Osteoblast (primary cell): ENCODE data around the gene APBB3. TPM values are rescaled to one million over a fixed set of nuclear protein-coding genes. Genes with fewer than 3 reads are reported as not detected.

Source experiments
- DNase-seq: peaks from one replicate; pipeline ENCODE4 v3.0.0; 2011; ENCODE audit warnings: low spot score, mixed read lengths; ENCODE audit not compliant: insufficient read length; ENCODE audit errors: missing footprints
- H2AFZ ChIP-seq: 2 replicates; pipeline ENCODE4 v1.6.0; 2011; ENCODE audit warnings: mild to moderate bottlenecking, low read length
- H3K27ac ChIP-seq: 2 replicates; pipeline ENCODE4 v1.5.1; 2011; ENCODE audit warnings: mild to moderate bottlenecking, low read depth, low read length, moderate library complexity
- H3K27me3 ChIP-seq: 2 replicates; pipeline ENCODE4 v1.6.0; 2012; ENCODE audit warnings: mild to moderate bottlenecking, control low read depth, inconsistent platforms, low read length, moderate library complexity; ENCODE audit not compliant: insufficient read depth
- H3K36me3 ChIP-seq: 2 replicates; pipeline ENCODE4 v1.5.1; 2011; ENCODE audit warnings: mild to moderate bottlenecking, low read length, control low read depth, moderate library complexity; ENCODE audit not compliant: insufficient read depth
- H3K4me1 ChIP-seq: 2 replicates; pipeline ENCODE4 v1.5.1; 2011; ENCODE audit warnings: mild to moderate bottlenecking, low read length, control low read depth, moderate library complexity; ENCODE audit not compliant: insufficient read depth
- H3K4me2 ChIP-seq: 2 replicates; pipeline ENCODE4 v1.6.0; 2011; ENCODE audit warnings: mild to moderate bottlenecking, low read length; ENCODE audit not compliant: insufficient read depth
- H3K4me3 ChIP-seq: fragments of 200-600 bp; sonication (generic); 3 replicates; pipeline ENCODE4 v1.5.1; 2012; ENCODE audit warnings: mild to moderate bottlenecking, low read length, inconsistent platforms; ENCODE audit not compliant: insufficient read depth
- H3K79me2 ChIP-seq: 2 replicates; pipeline ENCODE4 v1.6.0; 2012; ENCODE audit warnings: mild to moderate bottlenecking, low read length, control low read depth, inconsistent platforms; ENCODE audit not compliant: insufficient read depth
- H3K9me3 ChIP-seq: 2 replicates; pipeline ENCODE4 v1.5.1; 2011; ENCODE audit warnings: low read depth, low read length, control low read depth
- H4K20me1 ChIP-seq: 2 replicates; pipeline ENCODE4 v1.6.0; 2012; ENCODE audit warnings: mild to moderate bottlenecking, low read length, control low read depth; ENCODE audit not compliant: insufficient read depth
- total RNA-seq: library from RNA; depleted of rRNA; stranded (reverse); fragments of >200 nt; gene quantifications from 2 replicates; pipeline ENCODE4 v1.2.3, GENCODE V29; 2012
- TF ChIP-seq, protein P1 (sequence below): IDR thresholded peaks from 2 replicates; pipeline ENCODE4 v1.5.1; 2011; ENCODE audit warnings: mild to moderate bottlenecking, low read depth, low read length, moderate library complexity; ENCODE audit errors: extremely low read depth

The APBB3 gene
- total RNA-seq, 1 donor, result 24.2 TPM

DNA sequence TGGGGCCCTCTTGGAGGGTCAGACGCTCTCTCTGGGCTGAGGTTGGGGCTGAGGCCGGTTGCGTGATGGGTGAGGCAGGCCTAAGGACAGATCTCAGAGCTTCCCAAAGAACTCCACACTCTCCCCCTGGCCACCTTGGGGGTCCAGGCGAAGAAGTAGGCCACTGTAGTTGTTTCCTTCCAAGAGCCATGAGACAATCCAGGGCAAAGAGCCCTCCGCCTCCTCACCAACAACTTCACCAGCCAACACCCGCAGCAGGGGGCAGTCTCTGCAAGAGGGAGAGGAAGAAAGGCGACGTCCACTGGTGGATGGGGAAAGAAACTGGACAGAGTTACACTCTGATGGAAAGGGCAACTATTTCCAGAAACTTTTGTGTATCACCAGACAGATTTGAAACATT, 10.9 kb upstream of the APBB3 start:
- H2AFZ ChIP-seq, result no peak overlapping the region
- peaks cover 13% of the 10 kb centered on the region for H3K4me1 ChIP-seq
- H3K36me3 ChIP-seq, result no peaks in the 10 kb centered on the region
- no peaks in the 10 kb centered on the region for H4K20me1 ChIP-seq
- no peak overlapping the region for H3K4me3 ChIP-seq
- no peak overlapping the region for H3K4me2 ChIP-seq
- no peaks in the 10 kb centered on the region for H3K79me2 ChIP-seq
- TF ChIP-seq, protein P1, sequence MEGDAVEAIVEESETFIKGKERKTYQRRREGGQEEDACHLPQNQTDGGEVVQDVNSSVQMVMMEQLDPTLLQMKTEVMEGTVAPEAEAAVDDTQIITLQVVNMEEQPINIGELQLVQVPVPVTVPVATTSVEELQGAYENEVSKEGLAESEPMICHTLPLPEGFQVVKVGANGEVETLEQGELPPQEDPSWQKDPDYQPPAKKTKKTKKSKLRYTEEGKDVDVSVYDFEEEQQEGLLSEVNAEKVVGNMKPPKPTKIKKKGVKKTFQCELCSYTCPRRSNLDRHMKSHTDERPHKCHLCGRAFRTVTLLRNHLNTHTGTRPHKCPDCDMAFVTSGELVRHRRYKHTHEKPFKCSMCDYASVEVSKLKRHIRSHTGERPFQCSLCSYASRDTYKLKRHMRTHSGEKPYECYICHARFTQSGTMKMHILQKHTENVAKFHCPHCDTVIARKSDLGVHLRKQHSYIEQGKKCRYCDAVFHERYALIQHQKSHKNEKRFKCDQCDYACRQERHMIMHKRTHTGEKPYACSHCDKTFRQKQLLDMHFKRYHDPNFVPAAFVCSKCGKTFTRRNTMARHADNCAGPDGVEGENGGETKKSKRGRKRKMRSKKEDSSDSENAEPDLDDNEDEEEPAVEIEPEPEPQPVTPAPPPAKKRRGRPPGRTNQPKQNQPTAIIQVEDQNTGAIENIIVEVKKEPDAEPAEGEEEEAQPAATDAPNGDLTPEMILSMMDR, result peak; percentile 63
- no peaks in the 10 kb centered on the region for H3K27me3 ChIP-seq
- H3K27ac ChIP-seq, result no peak overlapping the region
- no peak for DNase-seq
- no peaks in the 10 kb centered on the region for H3K9me3 ChIP-seq

DNA sequence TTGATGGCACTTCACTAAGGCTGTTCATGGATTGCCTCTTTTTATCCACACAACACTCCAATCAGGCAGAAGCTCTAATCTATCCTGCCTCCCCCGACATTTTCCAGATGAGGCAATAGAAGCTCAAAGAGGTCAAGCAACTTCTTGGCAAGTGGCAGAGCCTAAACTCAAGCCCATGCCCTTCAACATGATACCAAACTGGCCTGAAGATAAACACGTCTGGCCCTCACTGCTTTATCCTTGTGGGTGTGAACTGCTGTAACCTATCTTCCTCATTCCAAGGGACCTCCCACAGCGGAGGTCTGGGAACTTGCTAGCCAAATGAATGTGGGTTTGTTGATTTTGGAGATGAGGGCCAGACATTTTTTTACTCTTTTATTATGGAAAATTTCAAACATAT, 9.8 kb upstream of the APBB3 start:
- H3K9me3 ChIP-seq, result no peaks in the 10 kb centered on the region
- H3K4me2 ChIP-seq, result no peak overlapping the region
- no peaks in the 10 kb centered on the region for H3K27me3 ChIP-seq
- peaks cover 13% of the 10 kb centered on the region for H3K4me1 ChIP-seq
- peak overlapping the region; percentile 57 for H2AFZ ChIP-seq
- no peaks in the 10 kb centered on the region for H3K36me3 ChIP-seq
- peak overlapping the region; percentile 0 for H3K27ac ChIP-seq
- TF ChIP-seq, protein P1, result no peak
- H3K4me3 ChIP-seq, result no peak overlapping the region
- no peaks in the 10 kb centered on the region for H4K20me1 ChIP-seq
- no peaks in the 10 kb centered on the region for H3K79me2 ChIP-seq
- peak; percentile 82 for DNase-seq

DNA sequence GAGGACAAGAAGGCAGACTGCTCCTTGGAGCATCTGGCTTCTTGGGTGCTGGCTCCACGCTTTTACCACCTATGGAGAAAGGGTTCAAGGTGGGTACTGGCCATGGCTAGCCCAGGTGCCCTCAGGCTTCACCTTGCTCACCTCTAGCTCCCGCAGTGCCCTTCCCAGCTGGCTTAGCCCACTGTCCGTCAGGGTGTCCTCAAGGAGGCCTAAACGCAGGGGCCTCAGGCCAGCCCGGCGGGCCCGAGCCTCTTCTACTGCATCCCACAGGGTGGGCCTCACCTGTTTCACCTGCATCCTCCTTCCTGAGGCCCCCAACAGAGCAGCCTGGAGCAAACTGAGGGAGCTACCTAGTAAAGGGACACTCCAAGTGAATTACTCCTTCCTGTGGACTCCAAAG, 9.3 kb upstream of the APBB3 start:
- H3K4me1 ChIP-seq, result peaks cover 13% of the 10 kb centered on the region
- H3K27ac ChIP-seq, result peak overlapping the region; percentile 0
- H3K79me2 ChIP-seq, result peaks cover 2% of the 10 kb centered on the region
- no peak overlapping the region for H3K4me3 ChIP-seq
- no peak overlapping the region for H2AFZ ChIP-seq
- peaks cover under 1% of the 10 kb centered on the region for H3K36me3 ChIP-seq
- no peak for DNase-seq
- no peaks in the 10 kb centered on the region for H3K9me3 ChIP-seq
- no peaks in the 10 kb centered on the region for H4K20me1 ChIP-seq
- no peaks in the 10 kb centered on the region for H3K27me3 ChIP-seq
- TF ChIP-seq, protein P1, result no peak
- H3K4me2 ChIP-seq, result no peak overlapping the region

DNA sequence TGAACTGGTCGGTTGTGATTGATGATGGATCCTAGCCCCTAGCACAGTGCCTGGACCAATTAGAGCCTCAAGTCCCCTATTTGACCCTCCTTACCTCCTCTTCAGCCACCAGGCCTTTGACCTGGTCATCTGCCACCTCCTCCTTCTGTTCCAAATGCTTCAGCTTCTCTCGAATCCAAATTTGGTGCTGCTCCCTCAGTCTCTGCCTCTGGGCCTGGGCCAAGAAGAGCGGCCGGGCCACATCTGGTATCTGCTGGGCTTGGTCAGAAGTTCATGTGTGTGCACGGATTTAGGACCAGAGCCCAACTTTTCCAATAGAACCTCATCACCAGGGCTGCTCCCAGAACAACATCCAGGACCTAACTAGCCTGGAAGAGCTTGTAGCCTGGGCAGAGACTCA, 6.7 kb upstream of the APBB3 start:
- TF ChIP-seq, protein P1, result no peak
- no peaks in the 10 kb centered on the region for H4K20me1 ChIP-seq
- no peak overlapping the region for H2AFZ ChIP-seq
- no peaks in the 10 kb centered on the region for H3K27me3 ChIP-seq
- H3K4me2 ChIP-seq, result no peak overlapping the region
- H3K36me3 ChIP-seq, result peaks cover 25% of the 10 kb centered on the region
- no peak overlapping the region for H3K27ac ChIP-seq
- no peak overlapping the region for H3K4me3 ChIP-seq
- H3K4me1 ChIP-seq, result peaks cover 6% of the 10 kb centered on the region
- peak; percentile 32 for DNase-seq
- H3K9me3 ChIP-seq, result no peaks in the 10 kb centered on the region
- peaks cover 27% of the 10 kb centered on the region for H3K79me2 ChIP-seq
